ENCODE results near the gene GALNS. TPM values are rescaled to one million over a fixed set of nuclear protein-coding genes. Genes with fewer than 3 reads are reported as not detected.

The GALNS gene
- total RNA-seq, 1 donor from 2014 or later: 62.2 TPM

DNA sequence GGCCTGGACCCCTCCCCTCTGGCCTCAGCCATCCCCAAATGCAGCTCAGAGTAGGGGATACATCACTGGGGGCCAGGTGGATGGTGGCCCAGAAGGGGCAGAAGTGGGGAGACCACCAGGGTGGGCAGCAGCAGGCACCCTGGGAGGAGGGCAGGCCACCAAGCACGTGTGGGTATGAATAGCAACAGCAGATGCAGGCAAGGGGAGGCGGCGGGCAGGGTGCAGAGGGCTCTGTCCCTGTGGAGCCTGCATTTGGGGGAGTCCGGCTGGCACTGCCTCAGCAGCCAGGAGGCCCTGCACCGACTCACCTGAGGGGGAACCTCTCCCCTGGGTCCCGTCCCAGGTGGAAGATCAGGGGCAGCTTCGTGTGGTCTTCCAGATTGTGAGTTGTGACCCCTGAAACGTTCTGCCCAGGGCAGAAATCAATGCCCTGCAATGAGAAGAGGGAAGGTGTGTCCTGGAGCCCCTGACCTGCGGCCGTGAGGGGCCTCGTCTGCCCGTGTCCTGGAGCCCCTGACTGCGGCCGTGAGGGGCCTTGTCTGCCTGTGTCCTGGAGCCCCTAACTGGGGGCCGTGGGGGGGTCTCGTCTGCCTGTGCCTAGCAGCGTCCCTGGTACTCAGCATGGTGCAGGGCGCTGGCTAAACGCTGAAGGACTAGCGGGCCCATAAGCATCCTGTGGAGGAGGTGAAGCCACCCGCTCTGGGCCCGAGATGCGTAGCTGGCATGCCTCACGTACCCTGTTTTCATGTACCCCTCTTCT, 34.3 kb downstream of the GALNS start:
- Histone ChIP-seq H3K27me3 (no peaks in the 10 kb centered on the region), H3K27ac (no peak overlapping the region), H3K4me1 (no peaks in the 10 kb centered on the region), H3K36me3 (peaks cover 19 to 40% of the 10 kb centered on the region in 2 donors), H3K9me3 (no peaks in the 10 kb centered on the region), H3K4me3 (no peak overlapping the region)
- DNase-seq (ENCODE audit: low spot score in 2 of 2): no peak
- TF ChIP-seq, protein P1, sequence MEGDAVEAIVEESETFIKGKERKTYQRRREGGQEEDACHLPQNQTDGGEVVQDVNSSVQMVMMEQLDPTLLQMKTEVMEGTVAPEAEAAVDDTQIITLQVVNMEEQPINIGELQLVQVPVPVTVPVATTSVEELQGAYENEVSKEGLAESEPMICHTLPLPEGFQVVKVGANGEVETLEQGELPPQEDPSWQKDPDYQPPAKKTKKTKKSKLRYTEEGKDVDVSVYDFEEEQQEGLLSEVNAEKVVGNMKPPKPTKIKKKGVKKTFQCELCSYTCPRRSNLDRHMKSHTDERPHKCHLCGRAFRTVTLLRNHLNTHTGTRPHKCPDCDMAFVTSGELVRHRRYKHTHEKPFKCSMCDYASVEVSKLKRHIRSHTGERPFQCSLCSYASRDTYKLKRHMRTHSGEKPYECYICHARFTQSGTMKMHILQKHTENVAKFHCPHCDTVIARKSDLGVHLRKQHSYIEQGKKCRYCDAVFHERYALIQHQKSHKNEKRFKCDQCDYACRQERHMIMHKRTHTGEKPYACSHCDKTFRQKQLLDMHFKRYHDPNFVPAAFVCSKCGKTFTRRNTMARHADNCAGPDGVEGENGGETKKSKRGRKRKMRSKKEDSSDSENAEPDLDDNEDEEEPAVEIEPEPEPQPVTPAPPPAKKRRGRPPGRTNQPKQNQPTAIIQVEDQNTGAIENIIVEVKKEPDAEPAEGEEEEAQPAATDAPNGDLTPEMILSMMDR (IDR thresholded peaks at IDR 0.05): no peak
- intact Hi-C loops (cut with DNase I): no loop called here

DNA sequence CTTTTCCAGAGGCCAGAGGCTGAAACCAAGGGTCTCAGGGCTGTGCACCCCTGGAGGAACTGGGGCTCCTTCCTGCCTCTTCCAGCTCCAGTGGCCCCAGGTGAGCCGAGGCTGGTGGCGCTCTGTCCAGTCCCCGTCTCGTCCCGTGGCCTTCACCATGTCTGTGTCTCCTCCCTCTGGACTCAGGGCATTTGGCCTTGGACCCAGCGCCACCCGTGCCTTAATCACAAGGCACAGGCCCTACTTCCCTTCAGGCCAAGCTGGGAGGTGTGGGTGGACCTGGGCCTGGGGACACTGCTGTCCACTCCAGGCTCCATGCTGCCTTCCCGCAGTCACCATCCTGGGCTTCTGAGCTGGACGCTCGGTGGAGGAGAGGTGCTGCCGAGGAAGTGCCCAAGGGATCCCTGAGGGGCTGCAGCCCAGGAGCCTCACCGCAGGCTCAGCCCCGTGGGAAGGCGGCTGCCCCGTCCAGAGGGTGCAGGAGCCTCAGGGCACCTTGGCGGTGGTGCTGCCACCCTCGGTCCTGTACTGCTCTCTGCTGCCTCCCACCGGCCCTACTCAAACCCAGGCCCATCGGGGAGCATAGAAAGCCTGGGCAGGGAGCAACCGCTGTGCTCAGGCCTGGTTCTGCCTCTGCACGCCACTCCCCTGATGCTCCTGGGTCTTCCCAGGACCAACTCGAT, 35.4 kb downstream of the GALNS start:
- no peak for DNase-seq (ENCODE audit: low spot score in 2 of 2)
- intact Hi-C loops (cut with DNase I): no loop called here
- H3K27ac ChIP-seq: no peak overlapping the region
- H3K36me3 ChIP-seq: peaks cover 19 to 40% of the 10 kb centered on the region in 2 donors
- H3K9me3 ChIP-seq: no peaks in the 10 kb centered on the region
- H3K4me3 ChIP-seq: no peak overlapping the region
- H3K27me3 ChIP-seq: no peaks in the 10 kb centered on the region
- TF ChIP-seq, protein P1 (IDR thresholded peaks at IDR 0.05): no peak
- no peaks in the 10 kb centered on the region for H3K4me1 ChIP-seq

DNA sequence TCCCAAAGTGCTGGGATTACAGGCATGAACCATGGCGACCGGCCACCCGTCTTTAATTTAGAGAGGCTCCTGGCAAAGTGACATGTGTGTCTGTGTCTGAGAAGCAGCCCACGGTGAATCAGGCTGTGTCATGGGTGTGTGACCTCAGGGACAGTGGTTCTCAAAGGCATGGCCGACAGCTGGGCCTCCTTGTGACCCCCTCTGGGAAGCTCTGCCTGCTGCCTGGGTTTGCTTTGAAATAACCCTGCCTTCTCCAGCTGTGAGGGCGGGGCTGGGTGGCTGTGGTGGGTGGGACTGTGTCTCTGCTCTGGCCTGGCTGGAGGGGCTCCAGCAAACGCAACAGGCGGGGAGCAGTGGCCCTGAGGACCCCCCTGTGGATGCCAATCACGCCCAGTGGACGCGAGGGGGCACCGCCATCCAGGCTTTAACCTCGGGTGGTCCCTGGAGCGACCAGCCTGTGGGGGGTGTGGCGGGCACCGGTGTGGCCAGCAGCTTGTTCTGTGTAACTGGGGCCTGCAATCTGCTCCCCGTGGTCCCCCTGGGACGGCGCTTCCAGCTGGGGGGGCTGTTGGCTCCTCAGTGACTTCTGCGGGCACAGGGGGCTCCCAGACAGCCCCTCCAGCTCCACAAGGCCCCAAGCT, 36.2 kb downstream of the GALNS start:
- no peak overlapping the region for H3K4me3 ChIP-seq
- no peaks in the 10 kb centered on the region for H3K9me3 ChIP-seq
- peaks cover 19 to 35% of the 10 kb centered on the region in 2 donors for H3K36me3 ChIP-seq
- TF ChIP-seq, protein P1 (IDR thresholded peaks at IDR 0.05): no peak
- intact Hi-C loops (cut with DNase I): no loop called here
- DNase-seq (ENCODE audit: low spot score in 2 of 2): no peak
- H3K27ac ChIP-seq: no peak overlapping the region
- no peaks in the 10 kb centered on the region for H3K4me1 ChIP-seq
- no peaks in the 10 kb centered on the region for H3K27me3 ChIP-seq

DNA sequence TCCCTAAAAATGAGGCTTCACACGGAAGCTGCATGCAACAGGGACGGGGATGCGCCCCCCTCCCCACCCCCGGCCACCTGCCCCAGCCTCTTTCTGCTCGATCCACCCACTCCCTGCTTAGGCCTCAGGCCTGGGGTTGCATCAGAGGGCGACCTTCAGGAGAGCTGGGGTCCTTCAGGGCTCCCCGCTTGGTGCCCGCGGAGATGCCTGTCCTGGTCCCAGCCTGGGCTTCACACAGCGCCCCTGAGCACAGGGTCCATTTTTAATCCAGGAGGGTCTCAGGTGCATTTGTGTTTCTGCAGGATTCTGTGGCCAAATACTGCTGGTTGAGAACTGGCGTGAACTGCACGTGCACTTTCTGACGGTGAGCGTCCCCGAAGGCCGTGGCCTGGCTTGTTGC, 37.6 kb downstream of the GALNS start:
- TF ChIP-seq, protein P1 (IDR thresholded peaks at IDR 0.05): no peak
- Histone ChIP-seq H3K27ac (no peak overlapping the region), H3K4me3 (no peak overlapping the region), H3K9me3 (no peaks in the 10 kb centered on the region), H3K36me3 (peaks cover 12 to 31% of the 10 kb centered on the region in 2 donors), H3K27me3 (no peaks in the 10 kb centered on the region), H3K4me1 (no peaks in the 10 kb centered on the region)
- intact Hi-C loops (cut with DNase I): no loop called here
- DNase-seq (ENCODE audit: low spot score in 2 of 2): no peak

DNA sequence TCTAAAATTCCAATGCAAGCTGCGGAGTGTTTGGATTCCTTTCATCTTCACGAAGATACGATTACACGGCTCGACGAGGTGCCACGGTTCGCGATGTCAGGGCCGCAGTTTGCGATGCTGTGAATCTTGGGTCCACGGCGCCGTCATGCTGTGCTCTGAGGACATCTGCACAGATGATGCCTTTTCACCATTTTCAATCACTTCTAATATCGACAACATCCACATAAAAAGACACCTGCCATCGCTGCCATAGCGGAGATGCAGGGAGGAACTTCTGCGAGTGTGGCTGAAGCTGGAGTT, 38.2 kb downstream of the GALNS start:
- Histone ChIP-seq H3K36me3 (peaks cover 12 to 26% of the 10 kb centered on the region in 2 donors), H3K4me1 (no peaks in the 10 kb centered on the region), H3K27ac (no peak overlapping the region), H3K4me3 (no peak overlapping the region), H3K9me3 (no peaks in the 10 kb centered on the region), H3K27me3 (no peaks in the 10 kb centered on the region)
- DNase-seq (ENCODE audit: low spot score in 2 of 2): no peak
- TF ChIP-seq, protein P1 (IDR thresholded peaks at IDR 0.05): no peak
- intact Hi-C loops (cut with DNase I): no loop called here

Data from ascending aorta (tissue), 2 donors.